ENCODE results near the gene CD200R1L.

Gene CD200R1L

DNA sequence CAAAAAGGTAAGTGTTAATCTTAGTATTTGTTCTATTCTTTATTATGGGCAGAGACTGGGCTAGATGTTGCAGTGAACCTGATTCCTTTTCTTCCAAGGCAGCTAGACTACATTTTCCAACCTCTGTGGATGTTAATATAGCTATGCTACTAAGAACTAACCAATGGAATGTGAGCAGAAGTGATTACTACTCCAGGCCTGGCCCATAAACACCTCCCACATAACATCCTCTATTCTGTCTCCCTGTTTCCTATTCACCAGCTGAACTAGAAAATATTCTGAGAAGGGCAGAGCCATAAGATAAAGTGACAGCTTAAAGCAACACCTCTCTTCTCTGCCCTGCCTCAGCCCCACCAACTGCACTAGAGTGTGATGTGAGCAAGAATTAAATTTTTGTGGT lies 29.4 kb downstream of the CD200R1L start:
- Histone ChIP-seq H3K4me1 (peaks cover 10% of the 10 kb centered on the region), H3K27me3 (no peaks in the 10 kb centered on the region), H3K36me3 (no peaks in the 10 kb centered on the region), H3K9me3 (no peaks in the 10 kb centered on the region), H3K4me3 (ENCODE audit: low read depth, low read length) (no peak overlapping the region)
- DNase-seq: no peak
- TF ChIP-seq, protein P1, sequence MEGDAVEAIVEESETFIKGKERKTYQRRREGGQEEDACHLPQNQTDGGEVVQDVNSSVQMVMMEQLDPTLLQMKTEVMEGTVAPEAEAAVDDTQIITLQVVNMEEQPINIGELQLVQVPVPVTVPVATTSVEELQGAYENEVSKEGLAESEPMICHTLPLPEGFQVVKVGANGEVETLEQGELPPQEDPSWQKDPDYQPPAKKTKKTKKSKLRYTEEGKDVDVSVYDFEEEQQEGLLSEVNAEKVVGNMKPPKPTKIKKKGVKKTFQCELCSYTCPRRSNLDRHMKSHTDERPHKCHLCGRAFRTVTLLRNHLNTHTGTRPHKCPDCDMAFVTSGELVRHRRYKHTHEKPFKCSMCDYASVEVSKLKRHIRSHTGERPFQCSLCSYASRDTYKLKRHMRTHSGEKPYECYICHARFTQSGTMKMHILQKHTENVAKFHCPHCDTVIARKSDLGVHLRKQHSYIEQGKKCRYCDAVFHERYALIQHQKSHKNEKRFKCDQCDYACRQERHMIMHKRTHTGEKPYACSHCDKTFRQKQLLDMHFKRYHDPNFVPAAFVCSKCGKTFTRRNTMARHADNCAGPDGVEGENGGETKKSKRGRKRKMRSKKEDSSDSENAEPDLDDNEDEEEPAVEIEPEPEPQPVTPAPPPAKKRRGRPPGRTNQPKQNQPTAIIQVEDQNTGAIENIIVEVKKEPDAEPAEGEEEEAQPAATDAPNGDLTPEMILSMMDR (IDR thresholded peaks at IDR 0.05; ENCODE audit: low read depth, low read length): no peak

GRCh38 chr3:112815981-112816380 lies 30.7 kb downstream of the CD200R1L start:
- no peaks in the 10 kb centered on the region for H3K36me3 ChIP-seq
- TF ChIP-seq, protein P1 (IDR thresholded peaks at IDR 0.05; ENCODE audit: low read depth, low read length): no peak
- H3K9me3 ChIP-seq: no peaks in the 10 kb centered on the region
- no peaks in the 10 kb centered on the region for H3K27me3 ChIP-seq
- peaks cover 10% of the 10 kb centered on the region for H3K4me1 ChIP-seq
- H3K4me3 ChIP-seq (ENCODE audit: low read depth, low read length): no peak overlapping the region
- DNase-seq: no peak

DNA sequence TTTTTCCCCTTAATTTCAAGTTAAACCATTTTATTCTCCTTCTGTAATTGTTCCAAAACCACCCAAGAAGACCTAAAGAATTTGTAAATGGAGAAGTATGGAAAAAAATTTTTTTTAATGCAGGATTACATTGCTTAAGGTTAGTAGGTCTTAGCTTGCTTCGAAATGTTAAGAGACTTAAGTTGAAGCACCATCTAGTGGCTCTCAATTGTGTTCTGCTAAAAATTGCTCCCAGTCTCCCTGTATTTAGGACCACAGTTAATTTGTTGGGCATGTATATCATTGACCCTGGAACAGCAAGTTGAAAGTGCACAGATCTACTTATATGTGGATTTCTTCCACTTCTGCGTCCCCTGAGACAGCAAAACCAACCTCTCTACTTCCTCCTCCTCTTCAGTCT lies 32.4 kb downstream of the CD200R1L start:
- H3K4me3 ChIP-seq (ENCODE audit: low read depth, low read length): no peak overlapping the region
- DNase-seq: no peak
- no peaks in the 10 kb centered on the region for H3K9me3 ChIP-seq
- H3K27me3 ChIP-seq: no peaks in the 10 kb centered on the region
- H3K4me1 ChIP-seq: peaks cover 10% of the 10 kb centered on the region
- no peaks in the 10 kb centered on the region for H3K36me3 ChIP-seq
- TF ChIP-seq, protein P1 (IDR thresholded peaks at IDR 0.05; ENCODE audit: low read depth, low read length): peak; percentile 26; the same call in 1 of the 2 replicates

GRCh38 chr3:112813723-112814171 lies 32.9 kb downstream of the CD200R1L start:
- no peaks in the 10 kb centered on the region for H3K36me3 ChIP-seq
- H3K27me3 ChIP-seq: no peaks in the 10 kb centered on the region
- H3K4me1 ChIP-seq: peaks cover 10% of the 10 kb centered on the region
- no peak overlapping the region for H3K4me3 ChIP-seq (ENCODE audit: low read depth, low read length)
- TF ChIP-seq, protein P1 (IDR thresholded peaks at IDR 0.05; ENCODE audit: low read depth, low read length): no peak
- DNase-seq: no peak
- H3K9me3 ChIP-seq: no peaks in the 10 kb centered on the region

DNA sequence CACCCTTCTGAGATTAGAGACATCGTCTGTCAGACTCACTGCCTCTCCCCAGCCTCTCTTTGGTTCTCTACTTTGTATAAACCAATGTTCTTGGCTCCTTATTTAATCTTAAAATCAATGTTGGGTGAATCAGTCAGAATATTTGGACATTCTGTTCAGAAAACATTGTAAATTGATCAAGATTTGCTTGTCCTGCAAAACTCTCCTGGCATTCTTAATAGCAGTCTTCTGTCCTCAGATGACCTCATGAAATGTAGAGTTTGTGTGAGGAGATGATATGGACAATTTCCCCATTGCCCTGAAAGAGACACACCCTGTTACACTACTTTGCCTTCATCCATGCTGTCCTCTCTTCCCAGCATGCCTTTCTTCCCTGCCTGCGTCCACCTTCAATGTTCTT lies 33.6 kb downstream of the CD200R1L start:
- Histone ChIP-seq H3K9me3 (no peaks in the 10 kb centered on the region), H3K4me3 (ENCODE audit: low read depth, low read length) (no peak overlapping the region), H3K27me3 (no peaks in the 10 kb centered on the region), H3K4me1 (peaks cover 9% of the 10 kb centered on the region), H3K36me3 (no peaks in the 10 kb centered on the region)
- no peak for DNase-seq
- TF ChIP-seq, protein P1 (IDR thresholded peaks at IDR 0.05; ENCODE audit: low read depth, low read length): no peak

GRCh38 chr3:112811917-112812660 lies 34.6 kb downstream of the CD200R1L start:
- Histone ChIP-seq H3K9me3 (no peaks in the 10 kb centered on the region), H3K4me1 (no peaks in the 10 kb centered on the region; the same call in none of the 2 replicates), H3K36me3 (no peaks in the 10 kb centered on the region), H3K4me3 (ENCODE audit: low read depth, low read length) (no peak overlapping the region), H3K27me3 (no peaks in the 10 kb centered on the region)
- no peak for DNase-seq
- TF ChIP-seq, protein P1 (IDR thresholded peaks at IDR 0.05; ENCODE audit: low read depth, low read length): no peak
